Superior temporal gyrus (tissue), 1 donor: ENCODE results near the gene PJA1.

Experiments
- DNase-seq: peaks from one replicate; pipeline ENCODE4 v3.0.0-alpha.2; 2016; ENCODE audit errors: extremely low spot score

The PJA1 gene, protein sequence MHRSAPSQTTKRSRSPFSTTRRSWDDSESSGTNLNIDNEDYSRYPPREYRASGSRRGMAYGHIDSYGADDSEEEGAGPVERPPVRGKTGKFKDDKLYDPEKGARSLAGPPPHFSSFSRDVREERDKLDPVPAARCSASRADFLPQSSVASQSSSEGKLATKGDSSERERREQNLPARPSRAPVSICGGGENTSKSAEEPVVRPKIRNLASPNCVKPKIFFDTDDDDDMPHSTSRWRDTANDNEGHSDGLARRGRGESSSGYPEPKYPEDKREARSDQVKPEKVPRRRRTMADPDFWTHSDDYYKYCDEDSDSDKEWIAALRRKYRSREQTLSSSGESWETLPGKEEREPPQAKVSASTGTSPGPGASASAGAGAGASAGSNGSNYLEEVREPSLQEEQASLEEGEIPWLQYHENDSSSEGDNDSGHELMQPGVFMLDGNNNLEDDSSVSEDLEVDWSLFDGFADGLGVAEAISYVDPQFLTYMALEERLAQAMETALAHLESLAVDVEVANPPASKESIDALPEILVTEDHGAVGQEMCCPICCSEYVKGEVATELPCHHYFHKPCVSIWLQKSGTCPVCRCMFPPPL

DNA sequence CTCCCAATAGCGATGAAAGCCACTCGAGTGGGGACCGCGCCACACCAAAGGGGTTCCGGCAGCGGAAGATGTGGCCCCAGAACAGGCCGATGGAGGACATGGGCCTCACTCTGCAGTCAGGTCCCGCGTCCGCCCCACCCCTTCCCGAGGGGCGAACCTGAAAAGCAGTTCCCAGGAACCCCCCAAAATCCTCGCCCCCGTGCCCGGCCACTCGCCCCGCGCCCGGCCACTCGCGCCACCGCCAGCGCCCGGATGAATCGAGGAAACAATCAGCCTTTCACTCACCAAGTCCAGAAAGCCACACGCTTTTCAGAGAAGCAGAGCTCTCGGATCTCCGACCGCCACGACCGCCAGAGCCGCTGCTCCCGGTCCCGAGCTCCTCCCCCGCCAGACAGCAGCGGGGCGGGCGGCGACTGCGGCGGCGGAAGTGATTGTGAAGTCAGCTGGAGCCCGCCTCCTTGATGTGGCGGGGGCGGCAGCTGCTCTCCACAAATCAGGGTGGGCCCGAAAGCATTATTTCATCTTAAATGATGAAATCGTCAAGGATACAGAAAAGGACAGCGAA lies at the start of gene PJA1:
Gene PJA1, minus strand, starts transcription at position 367 of the 565 bp plus-strand sequence. CDS start 2,380 bp downstream, outside the sequence.
- DNase-seq, result peak; percentile 73

DNA sequence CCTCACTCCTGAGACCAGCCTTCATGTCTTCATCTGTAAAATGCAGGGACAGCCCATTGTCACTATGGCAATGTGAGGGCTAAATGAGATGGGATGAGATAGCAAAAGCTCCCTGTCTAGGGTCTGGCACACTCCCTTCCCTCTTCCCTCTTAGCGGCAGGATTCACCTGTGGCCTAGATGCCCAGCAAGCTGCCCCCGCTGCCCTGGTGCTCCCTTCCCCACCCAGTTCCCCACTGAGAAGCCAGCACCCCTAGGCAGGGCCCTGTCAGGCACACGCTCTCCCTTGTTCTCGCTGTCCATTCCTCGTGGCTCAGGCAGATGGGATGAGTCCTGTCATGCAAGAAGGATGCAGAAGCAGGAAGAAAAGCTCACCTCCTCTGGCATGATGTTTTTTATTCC lies 49.2 kb upstream of the PJA1 start:
- no peak for DNase-seq

DNA sequence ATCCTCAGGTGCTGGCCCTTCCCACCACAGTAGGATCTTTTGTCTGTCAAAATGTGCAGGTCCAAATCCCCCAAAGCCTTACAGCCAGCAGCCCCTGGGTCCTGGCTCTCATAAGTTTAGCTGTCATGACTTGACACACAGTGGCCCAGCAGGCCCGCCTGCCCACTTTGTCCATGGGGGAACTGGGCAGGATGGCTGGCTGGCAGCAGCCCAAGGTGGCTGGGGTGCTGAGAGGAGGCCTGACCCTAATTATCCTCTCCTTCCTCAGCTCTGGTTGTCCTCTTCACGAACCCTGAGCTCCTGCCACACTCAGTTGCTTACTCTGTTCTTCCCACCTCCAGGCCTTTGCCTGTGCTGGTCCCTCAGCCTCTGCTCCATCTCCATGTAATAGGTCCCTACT lies 46.4 kb upstream of the PJA1 start:
- no peak for DNase-seq

DNA sequence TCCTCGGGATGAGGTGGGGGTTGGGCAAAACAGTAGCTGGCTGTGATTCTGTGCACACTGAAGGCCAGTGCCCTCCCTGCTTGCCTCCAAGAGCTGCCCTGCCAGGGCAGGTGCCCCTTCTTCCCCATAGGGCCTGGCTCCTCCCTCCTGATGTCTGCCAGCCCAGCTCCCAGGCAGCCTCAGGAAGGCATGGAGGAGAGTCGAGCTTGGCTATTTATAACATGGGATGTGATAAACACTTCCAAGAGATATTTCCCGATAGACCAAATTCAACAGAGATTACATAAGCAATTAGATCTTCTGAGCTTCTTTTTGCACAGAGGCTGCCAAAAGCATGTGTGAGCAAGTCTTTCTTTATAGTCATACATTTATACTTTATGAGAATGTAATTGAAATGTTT lies 45.3 kb upstream of the PJA1 start:
- peak; percentile 8 for DNase-seq

DNA sequence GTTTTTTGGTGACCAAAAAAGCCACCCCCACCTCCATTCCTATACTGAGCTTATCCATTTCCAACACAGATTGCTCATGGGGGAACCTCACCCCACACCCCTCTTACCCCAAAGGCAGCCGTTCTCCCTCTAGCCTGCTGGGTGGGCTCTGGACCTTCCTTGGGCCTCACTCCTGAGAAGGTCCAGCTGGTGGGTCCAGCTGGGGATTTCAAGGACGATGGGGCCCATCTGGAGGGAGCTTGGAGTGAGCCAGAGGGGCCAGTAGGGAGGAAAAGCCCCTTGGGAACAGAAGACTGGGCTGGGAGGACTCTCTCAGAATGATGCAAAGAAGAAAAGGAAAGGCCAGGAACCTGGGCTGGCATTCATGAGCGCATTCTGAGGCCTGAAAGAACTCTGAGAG lies 42.0 kb upstream of the PJA1 start:
- no peak for DNase-seq

DNA sequence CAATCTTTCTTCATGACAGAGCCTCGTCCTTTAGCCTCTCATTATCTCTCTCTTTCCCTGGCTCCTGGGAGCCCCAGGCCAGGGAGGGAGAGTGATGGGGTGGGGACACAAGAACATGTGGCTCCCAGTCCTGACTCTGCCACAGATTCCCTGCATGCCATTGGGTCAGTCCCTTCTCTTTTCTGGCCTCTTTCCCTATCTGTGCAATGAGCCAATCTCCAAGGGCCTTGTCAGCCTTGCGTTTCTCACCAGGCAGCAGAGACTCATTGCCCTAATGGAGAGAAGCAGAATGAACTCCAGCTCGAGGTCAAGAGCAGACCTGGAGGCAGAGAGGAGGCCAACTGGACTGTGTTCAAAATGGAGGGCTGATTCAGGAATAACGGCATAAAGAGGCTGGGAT lies 38.4 kb upstream of the PJA1 start:
- no peak for DNase-seq

DNA sequence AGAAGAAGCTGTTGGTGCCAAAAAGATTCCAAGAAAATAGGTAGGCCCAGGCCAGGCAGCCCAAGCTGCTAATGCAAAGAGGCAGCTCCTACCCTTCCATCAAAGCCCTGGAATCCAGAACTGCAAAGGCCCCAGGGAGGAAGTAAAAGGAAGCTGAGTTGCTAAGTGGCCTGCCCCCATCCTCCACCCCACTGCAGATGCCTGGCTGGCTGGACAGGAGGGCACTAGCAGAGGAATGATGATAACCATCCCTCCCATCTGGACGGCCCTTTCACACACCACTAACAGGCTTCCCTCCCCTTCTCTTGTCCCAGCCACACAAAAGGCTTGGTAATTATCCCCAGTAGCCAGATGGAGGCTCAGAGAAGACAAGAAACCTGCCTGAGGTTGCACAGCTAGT lies 32.4 kb upstream of the PJA1 start:
- no peak for DNase-seq

DNA sequence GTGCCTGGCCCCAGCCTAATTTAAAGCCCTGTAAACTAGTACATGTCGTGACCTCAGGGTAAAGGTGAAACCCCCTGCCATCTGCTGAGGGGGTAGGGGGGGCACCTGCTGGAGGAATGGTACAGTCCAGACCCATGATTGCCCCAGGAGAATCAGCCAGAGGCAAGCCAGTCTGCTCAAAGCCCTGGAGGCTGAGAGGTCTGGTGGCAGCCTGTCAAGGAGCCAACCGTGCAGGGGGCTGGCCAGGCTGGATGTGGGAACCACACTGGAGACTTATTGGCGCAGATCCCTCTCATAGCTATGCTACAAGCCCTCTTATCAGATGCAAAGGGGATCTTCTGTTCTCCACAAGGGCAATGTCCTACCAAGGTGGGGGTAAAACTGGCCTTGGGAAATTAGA lies 31.4 kb upstream of the PJA1 start:
- DNase-seq, result no peak

DNA sequence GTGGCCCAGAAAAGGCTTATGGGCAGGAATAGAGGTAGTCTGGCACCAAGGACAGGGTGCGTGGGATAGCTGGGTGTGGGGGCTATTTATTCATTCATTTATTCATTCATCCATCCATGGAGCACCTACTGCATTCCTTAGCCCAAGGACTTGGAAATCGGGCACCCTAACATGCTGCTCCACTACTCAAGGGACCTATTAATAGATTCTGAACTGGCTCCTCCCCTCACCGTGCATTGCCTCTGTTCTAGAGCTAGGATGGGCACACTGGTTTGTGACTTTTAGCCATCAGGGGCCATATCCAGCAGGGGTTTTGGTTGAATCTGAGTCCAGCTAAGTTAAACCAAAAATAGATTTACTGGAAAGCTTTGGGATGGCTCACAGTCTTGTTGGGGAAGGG lies 30.6 kb upstream of the PJA1 start:
- DNase-seq, result no peak

DNA sequence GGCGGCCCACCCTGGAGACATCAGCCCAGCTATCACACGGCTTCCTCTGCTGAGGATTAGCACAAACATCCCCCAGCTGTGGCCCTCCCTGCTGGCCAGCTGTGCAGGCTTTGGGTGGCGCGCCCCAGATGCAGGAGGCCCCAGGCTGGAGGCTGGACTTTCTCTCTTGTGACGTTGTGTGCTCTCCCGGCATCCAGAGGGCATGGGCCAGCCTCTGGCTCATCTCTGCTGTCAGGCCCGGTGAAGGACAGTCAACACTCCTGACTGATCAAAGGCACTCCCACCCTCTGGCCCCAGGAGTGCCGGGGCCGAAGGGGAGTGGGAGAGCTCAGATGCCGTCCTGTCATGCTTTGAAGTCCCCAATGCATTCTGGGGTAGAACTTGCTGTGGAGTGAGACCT lies 29.9 kb upstream of the PJA1 start:
- DNase-seq, result no peak

DNA sequence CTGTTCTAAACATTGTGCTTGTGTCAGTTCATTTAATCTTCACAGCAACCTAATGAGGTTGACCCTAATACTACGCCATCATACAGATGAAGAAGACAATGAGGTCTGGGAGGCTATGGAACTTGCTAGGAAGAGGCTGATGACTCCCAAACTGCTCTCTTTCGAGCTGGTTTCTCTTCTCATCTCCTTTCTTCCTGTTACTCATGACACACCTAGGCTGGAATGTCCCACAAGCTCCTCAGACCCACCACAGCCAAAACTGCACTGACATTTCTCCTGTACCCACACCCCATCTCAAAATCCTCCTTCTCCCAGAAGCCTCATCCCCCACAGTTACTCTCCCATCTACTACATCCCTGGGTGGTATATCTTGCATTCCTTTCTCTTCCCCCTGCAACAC lies 27.4 kb upstream of the PJA1 start:
- no peak for DNase-seq

DNA sequence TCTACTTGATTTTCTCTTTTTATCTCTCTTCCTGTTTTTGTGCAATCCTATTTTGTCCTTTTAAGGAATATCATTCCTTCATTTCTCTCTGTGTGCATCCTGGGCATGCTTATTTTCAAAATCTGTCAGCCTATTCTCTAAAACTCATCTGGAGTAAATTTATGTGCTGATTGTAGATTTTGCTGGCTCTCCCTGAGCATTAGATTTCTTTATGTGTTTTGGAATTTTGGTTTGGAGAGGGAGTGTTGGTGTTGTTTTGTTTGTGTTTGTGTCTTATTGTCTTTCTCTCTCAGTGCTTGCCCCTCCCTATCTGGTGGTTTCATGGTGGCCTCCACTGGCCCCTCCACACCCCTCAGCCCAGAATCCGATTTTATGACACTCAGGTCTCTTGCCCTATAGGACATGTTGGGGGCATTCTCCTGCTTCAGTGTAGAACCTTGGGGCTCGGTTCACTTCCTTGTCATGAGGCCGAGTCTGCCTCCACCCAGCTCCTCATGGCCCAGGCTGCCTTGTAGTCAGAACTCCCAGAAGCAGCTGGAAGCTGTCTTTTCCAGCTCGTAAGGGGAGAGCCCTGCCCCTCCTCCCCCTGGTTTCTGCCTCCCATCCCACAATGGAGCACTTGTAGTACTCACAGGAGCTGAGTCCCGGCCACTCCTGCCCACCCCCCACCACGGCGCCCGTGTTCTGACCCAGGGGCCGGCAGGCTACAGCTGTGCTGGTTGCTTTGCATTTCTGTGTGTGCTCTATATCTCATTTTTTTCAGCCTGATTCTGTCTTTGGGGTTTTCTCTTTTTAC lies 24.5 kb upstream of the PJA1 start:
- peak; percentile 57 for DNase-seq

DNA sequence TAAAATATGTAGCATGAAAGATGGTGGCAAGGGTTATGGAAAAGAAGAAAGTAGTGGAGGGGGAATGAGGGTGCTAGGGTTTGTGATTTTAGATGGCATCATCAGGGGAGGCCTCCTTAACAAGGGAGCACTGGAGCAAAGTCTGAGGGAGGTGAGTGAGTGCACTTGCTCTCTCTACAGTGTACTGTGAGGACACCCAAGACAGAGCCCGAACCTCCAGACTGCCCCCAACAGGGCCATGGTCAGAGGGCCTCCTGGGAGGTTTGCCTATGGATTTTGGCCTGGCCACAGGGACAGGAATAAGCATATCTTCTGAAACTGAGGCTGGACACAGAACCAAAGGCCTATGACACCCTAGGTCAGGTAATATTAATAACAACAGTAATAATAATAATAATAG lies 21.4 kb upstream of the PJA1 start:
- no peak for DNase-seq

DNA sequence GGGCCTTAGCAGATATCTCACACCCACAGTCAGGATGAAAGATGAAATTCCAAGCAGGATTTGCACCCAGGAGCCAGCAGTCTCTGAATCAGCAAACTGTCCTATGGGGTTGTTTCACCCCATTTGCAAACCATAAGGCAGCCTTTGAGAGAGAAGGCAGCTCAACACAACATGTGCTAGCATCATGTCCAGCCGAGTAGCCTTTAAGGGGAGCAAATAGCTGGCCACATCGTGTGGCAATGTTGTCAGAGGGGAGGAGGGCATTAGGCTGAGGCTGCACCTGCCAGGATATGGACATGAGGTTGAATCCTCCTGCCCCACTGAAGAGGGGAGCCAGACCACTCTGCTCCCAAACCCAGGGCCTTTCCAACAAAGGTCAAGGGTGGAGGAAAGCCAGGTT lies 20.6 kb upstream of the PJA1 start:
- DNase-seq, result no peak

DNA sequence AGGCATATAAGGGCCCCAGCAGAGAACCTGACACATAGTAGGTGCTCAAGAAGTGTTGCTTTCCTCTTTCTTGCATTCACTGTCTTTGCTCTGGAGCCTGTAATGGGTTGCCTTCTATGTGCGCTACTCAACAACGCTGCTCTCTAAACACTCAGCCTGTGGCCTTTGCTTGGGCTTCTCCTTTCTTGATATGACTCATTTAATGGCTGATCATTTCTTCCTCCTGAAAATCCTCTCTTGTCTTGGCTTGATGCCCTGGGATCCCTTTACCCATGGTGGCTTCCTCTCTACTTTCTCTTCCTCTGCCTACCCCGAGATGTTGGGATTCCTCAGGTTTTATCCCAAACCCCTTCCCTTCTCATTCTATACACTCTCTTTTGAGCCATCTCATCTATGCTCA lies 19.9 kb upstream of the PJA1 start:
- DNase-seq, result no peak

DNA sequence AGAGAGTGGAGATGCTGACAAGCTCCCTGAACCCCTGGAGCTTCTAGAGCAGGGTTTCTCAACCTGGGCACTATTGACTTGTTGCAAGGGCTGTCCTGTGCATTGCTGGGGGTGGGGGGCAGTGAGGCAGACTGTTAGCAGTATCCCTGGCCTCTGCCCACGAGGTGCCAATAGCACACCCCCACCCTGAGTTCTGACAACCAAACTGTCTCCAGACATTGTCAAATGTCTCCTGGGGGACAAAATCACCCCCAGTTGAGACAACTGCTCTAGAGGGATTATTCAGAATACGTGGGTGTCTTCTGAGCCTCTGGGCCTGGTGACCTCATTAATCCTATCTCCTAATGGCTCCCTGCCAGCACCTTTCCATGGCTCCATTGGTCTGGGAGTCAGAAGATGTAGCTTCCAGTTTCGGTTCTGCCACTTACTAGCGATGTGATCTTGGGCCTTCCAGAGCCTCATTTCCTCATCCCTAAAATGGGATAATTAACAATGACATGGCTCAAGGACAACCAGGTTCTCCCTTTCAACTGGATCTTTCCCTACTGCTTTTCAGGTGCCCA lies 17.6 kb upstream of the PJA1 start:
- no peak for DNase-seq

DNA sequence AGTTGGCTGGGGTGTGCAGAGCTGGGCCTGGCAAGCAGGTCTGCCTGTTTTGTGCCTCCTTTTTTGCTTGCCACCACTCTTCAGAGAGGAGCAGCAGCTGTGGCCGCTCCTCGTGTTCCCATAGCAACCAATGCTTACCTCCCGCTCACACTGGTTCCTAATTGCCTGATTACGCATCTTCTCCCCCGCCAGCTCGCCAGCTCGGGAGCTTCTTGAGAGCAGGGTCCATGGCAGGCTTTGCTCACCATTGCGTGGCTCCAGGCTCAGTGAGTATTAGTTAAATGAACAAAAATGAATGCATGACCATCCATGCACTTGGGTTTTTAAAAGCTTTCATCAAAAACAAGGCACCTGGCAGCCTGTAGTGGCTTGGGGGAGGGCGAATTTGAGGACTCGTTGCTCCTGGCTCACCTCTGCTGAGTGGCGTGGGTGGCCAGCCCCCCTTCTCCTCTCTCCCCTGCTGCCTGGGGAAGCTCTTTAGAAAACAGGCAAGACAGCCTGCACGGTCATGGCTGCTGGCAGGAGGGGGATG lies 14.2 kb upstream of the PJA1 start:
- peak; percentile 45 for DNase-seq

DNA sequence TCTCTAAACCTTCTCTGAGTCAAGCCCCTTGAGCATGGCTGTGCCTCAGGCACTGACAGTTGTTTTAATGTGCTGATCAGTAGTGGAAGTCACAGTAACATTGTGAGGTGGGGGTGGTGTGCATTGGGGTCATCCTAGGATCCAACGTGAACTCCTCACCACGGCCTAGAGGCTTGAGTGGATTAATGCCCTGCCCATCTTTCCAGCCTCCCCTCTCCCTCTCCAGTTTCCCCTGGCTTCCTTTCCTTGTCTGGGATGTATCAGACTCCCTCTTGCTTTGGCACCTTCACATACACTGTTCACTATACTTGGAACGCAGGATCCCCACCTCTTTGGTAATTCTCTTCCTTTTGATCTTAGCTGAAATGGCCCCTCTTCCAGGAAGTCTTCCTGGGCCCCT lies 13.3 kb upstream of the PJA1 start:
- no peak for DNase-seq

DNA sequence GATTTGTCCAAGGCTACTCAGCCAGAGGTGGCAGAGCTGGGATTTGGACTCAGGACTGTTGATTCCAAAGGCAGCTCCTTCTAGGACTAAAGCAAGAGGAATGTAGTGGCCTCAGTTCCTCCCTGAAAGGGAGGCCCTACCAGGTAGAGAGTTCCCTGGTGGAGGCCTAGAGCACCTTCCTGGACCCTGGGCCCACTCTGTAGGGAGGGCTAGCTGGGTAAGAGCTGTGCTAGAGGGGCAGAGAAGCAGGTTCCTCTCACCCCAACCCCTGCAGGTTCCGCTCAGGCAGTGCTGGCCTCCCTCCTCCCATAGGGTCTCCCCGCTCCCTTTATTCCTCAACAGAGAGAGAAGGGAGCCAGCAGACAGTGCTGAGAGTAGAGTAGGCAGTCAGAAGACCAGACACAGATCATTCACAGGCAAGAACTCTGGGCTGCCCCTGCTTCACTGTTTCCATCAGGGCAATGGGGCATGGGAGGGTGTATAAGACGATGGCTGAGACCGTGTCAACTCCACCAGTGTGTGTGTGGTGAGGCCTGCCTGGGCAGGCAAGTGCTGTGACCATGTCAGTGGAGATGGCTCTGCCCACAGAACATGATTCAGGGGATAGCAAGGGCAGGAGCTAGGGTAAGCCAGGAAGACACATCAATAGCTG lies 12.4 kb upstream of the PJA1 start:
- DNase-seq, result no peak

DNA sequence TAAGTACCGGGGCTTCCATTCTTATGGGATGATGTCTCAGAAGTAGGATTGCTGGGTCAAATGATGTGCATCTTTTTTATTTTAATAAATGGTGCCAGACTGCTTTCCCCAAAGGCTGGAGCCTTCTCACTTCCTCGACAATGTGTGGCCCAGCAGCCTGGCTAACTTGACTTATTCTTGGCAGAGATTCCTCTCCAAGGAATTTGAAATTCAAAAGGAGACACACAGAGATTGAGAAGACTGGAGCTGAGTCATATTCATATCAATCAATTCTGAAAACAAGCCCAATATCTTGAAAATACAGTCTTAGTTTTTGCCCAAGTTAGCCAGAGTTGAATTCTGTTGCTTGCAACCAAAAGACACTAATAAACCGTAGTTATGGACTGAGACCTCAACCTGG lies 10.8 kb upstream of the PJA1 start:
- no peak for DNase-seq

DNA sequence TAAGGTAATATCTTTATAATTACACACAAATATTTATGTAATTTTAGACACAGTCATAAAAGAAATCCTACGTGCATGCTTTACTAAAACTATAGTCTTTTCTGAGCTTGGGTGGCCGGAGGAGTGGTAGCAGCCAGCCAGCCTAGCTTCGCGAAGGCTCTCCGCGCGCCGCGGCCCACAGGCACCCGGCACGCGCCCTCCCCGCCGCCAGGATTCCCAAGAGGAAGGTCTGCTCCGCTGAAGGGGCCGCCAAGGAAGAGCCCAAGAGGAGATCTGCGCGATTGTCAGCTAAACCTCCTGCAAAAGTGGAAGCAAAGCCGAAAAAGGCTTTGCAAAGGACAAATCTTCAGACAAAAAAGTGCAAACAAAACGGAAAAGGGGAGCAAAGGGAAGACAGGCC lies 8.7 kb upstream of the PJA1 start:
- DNase-seq, result no peak
